GM23338 (cell line): ENCODE results near the gene RGS3.

Experiments used
- CREB1 ChIP-seq: fragments of 250-450 bp; sonication (Bioruptor Pico); IDR thresholded peaks from 2 replicates; pipeline ENCODE4 v1.5.0; 2020; ENCODE audit warnings: low read depth, mild to moderate bottlenecking, moderate library complexity
- EZH2phosphoT487 ChIP-seq: fragments of 200-600 bp; sonication (generic); IDR thresholded peaks from one replicate; pipeline ENCODE4 v1.8.1; 2018; ENCODE audit warnings: antibody characterized with exemption; ENCODE audit not compliant: unreplicated experiment
- POLR2AphosphoS5 ChIP-seq: IDR thresholded peaks from 2 replicates; pipeline ENCODE4 v1.6.1; 2016; ENCODE audit warnings: antibody characterized with exemption, low read depth
- REST ChIP-seq: IDR thresholded peaks from one replicate; pipeline ENCODE4 v1.6.1; 2018; ENCODE audit warnings: antibody characterized with exemption; ENCODE audit not compliant: unreplicated experiment

- TF ChIP-seq POLR2AphosphoS5 (no peak), REST (no peak), EZH2phosphoT487 (no peak), CREB1 (CRISPR knock-in tag) (no peak)
Observed at GRCh38 chr9:113589407-113589806, 125.9 kb downstream of the RGS3 start.
